ENCODE results near the gene SAFB2. TPM values are rescaled to one million over a fixed set of nuclear protein-coding genes. Genes with fewer than 3 reads are reported as not detected.

SAFB2 gene
- total and polyA plus RNA-seq, 2 donors (not counting 1 experiment from before 2014, with no cell fraction given) = 76.5 to 242 TPM

GRCh38 chr19:5632241-5632612 lies 9.7 kb upstream of the SAFB2 start:
- Mint-ChIP-seq H3K27me3 (no peaks in the 10 kb centered on the region), H3K27ac (no peak overlapping the region), H3K4me1 (peaks cover 63% of the 10 kb centered on the region), H3K9me3 (ENCODE audit: insufficient read depth) (no peaks in the 10 kb centered on the region), H3K4me3 (no peak overlapping the region)
- Histone ChIP-seq H3K4me3 (ENCODE audit: control extremely low read depth in 1 of 5, extremely low read depth in 1 of 5, insufficient read depth in 1 of 5, low read depth in 2 of 5, low read length in 4 of 5) (no peak overlapping the region), H3K9me3 (ENCODE audit: control extremely low read depth in 1 of 3, control insufficient read depth in 2 of 3, insufficient read depth in 1 of 3, low read length in 2 of 3) (no peaks in the 10 kb centered on the region), H3K27ac (ENCODE audit: low read length in 2 of 2) (no peak overlapping the region), H3K9ac (ENCODE audit: low read length) (no peak overlapping the region), H3K79me2 (ENCODE audit: control insufficient read depth, insufficient read depth, low read length) (peaks cover 98% of the 10 kb centered on the region), H3K36me3 (replicated peaks in 1 of 2; ENCODE audit: control extremely low read depth in 1 of 2, control insufficient read depth in 1 of 2, extremely low read depth in 1 of 2, insufficient read depth in 2 of 2, low read length in 1 of 2) (peaks cover 7 to 57% of the 10 kb centered on the region in 2 experiments), H3K4me1 (ENCODE audit: control insufficient read depth in 2 of 2, insufficient read depth in 2 of 2, low read length in 2 of 2) (peaks cover 29 to 38% of the 10 kb centered on the region in 2 donors), H3K27me3 (replicated peaks in 1 of 4; ENCODE audit: control extremely low read depth in 1 of 4, control insufficient read depth in 3 of 4, insufficient read depth in 4 of 4, low read length in 3 of 4) (no peaks in the 10 kb centered on the region), H2AFZ (ENCODE audit: insufficient read depth, low read depth, low read length, poor library complexity, severe bottlenecking) (no peak overlapping the region), H4K20me1 (ENCODE audit: control insufficient read depth, insufficient read depth, low read length, poor library complexity, severe bottlenecking) (peaks cover 95% of the 10 kb centered on the region), H3K4me2 (replicated peaks; ENCODE audit: low read depth, low read length, poor library complexity, severe bottlenecking) (no peak overlapping the region)
- TF ChIP-seq, protein P1, sequence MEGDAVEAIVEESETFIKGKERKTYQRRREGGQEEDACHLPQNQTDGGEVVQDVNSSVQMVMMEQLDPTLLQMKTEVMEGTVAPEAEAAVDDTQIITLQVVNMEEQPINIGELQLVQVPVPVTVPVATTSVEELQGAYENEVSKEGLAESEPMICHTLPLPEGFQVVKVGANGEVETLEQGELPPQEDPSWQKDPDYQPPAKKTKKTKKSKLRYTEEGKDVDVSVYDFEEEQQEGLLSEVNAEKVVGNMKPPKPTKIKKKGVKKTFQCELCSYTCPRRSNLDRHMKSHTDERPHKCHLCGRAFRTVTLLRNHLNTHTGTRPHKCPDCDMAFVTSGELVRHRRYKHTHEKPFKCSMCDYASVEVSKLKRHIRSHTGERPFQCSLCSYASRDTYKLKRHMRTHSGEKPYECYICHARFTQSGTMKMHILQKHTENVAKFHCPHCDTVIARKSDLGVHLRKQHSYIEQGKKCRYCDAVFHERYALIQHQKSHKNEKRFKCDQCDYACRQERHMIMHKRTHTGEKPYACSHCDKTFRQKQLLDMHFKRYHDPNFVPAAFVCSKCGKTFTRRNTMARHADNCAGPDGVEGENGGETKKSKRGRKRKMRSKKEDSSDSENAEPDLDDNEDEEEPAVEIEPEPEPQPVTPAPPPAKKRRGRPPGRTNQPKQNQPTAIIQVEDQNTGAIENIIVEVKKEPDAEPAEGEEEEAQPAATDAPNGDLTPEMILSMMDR (IDR thresholded peaks at IDR 0.05) = no peak
- no peak for TF ChIP-seq EZH2 (IDR thresholded peaks at IDR 0.05; ENCODE audit: borderline replicate concordance, insufficient read depth, low read depth, low read length, poor library complexity, severe bottlenecking)
- DNase-seq (no peak), ATAC-seq (ENCODE audit: low read depth) (no peak)
- CTCF ChIA-PET = no interaction called here
- no CpG with 5 or more reads among the region's 4 CpGs for WGBS (ENCODE audit: insufficient coverage)
- intact Hi-C loops (cut with micrococcal nuclease) = no loop called here
- POLR2A ChIA-PET = no interaction called here

DNA sequence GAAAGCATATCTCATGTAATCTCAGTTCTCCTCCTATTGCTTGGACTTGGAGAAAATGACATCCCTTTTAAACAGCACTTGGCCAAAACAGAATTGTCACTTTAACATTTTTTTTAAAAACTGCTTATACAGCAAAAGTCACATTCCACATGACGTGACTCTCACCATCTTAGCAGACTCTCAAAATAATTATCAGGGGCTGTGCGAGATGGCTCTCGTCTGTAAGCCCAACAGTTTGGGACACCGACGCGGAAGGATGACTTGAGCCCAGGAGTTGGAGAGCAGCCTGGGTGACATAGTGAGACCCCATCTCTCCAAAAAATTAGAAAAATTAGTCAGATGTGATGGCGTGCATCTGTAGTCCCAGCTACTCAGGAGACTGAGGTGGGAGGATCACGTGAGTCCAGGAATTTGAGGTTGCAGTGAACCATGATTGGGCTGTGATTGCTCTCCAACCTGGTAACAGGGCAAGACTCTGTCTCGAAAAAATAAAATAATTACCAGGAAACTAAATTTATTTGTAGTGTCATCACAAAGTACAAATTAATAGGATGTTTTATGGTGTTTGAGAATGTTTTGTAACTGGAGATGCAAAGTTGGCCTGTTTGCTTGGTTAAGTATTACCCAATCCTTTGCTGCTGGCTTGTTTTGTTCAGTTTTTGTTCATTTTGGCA lies 9.1 kb upstream of the SAFB2 start:
- Histone ChIP-seq H3K4me3 (ENCODE audit: control extremely low read depth in 1 of 5, extremely low read depth in 1 of 5, insufficient read depth in 1 of 5, low read depth in 2 of 5, low read length in 4 of 5) (no peak overlapping the region), H3K4me2 (replicated peaks; ENCODE audit: low read depth, low read length, poor library complexity, severe bottlenecking) (no peak overlapping the region), H2AFZ (ENCODE audit: insufficient read depth, low read depth, low read length, poor library complexity, severe bottlenecking) (no peak overlapping the region), H3K27me3 (replicated peaks in 1 of 4; ENCODE audit: control extremely low read depth in 1 of 4, control insufficient read depth in 3 of 4, insufficient read depth in 4 of 4, low read length in 3 of 4) (no peaks in the 10 kb centered on the region), H3K36me3 (replicated peaks in 1 of 2; ENCODE audit: control extremely low read depth in 1 of 2, control insufficient read depth in 1 of 2, extremely low read depth in 1 of 2, insufficient read depth in 2 of 2, low read length in 1 of 2) (peaks cover 9 to 62% of the 10 kb centered on the region in 2 experiments), H3K9me3 (ENCODE audit: control extremely low read depth in 1 of 3, control insufficient read depth in 2 of 3, insufficient read depth in 1 of 3, low read length in 2 of 3) (no peaks in the 10 kb centered on the region), H4K20me1 (ENCODE audit: control insufficient read depth, insufficient read depth, low read length, poor library complexity, severe bottlenecking) (peaks cover 96% of the 10 kb centered on the region), H3K9ac (ENCODE audit: low read length) (no peak overlapping the region), H3K27ac (ENCODE audit: low read length in 2 of 2) (no peak overlapping the region), H3K79me2 (ENCODE audit: control insufficient read depth, insufficient read depth, low read length) (peaks cover 98% of the 10 kb centered on the region), H3K4me1 (ENCODE audit: control insufficient read depth in 2 of 2, insufficient read depth in 2 of 2, low read length in 2 of 2) (peaks cover 34 to 43% of the 10 kb centered on the region in 2 donors)
- H3K27ac Mint-ChIP-seq = no peak overlapping the region
- H3K9me3 Mint-ChIP-seq (ENCODE audit: insufficient read depth) = no peaks in the 10 kb centered on the region
- TF ChIP-seq, protein P1 (IDR thresholded peaks at IDR 0.05) = no peak
- TF ChIP-seq EZH2 (IDR thresholded peaks at IDR 0.05; ENCODE audit: borderline replicate concordance, insufficient read depth, low read depth, low read length, poor library complexity, severe bottlenecking) = no peak
- ATAC-seq (ENCODE audit: low read depth) (no peak), DNase-seq (no peak)
- no peaks in the 10 kb centered on the region for H3K27me3 Mint-ChIP-seq
- intact Hi-C loops (cut with micrococcal nuclease) = no loop called here
- WGBS (ENCODE audit: insufficient coverage) = 85% methylated on average over 5 of the region's 9 CpGs
- ChIA-PET CTCF (no interaction called here), POLR2A (no interaction called here)
- peaks cover 67% of the 10 kb centered on the region for H3K4me1 Mint-ChIP-seq
- no peak overlapping the region for H3K4me3 Mint-ChIP-seq

Measured in B cell (primary cell).